ENCODE measurements around the gene SH3TC1.

- TF ChIP-seq CTCF (conservative IDR thresholded peaks at IDR 0.05; ENCODE audit: low read length) (no peak), EZH2phosphoT487 (IDR thresholded peaks at IDR 0.05; ENCODE audit: borderline replicate concordance) (no peak)
Observed at GRCh38 chr4:8181844-8182243, 17.2 kb upstream of the SH3TC1 start.
